Measurements from ENCODE around the gene MB21D2. TPM values are rescaled to one million over a fixed set of nuclear protein-coding genes. Genes with fewer than 3 reads are reported as not detected.

Gene MB21D2
- total RNA-seq, 1 experiment from 2014 or later = 19.7 TPM

GRCh38 chr3:192943393-192943792, 25.7 kb upstream of the MB21D2 start:
- no peak for DNase-seq (ENCODE audit: low spot score)
- Mint-ChIP-seq H3K27me3 (ENCODE audit: low read depth) (no peaks in the 10 kb centered on the region), H3K9me3 (peaks cover 12% of the 10 kb centered on the region), H3K27ac (no peak overlapping the region), H3K36me3 (peaks cover 4% of the 10 kb centered on the region; the same call in 1 of the 2 replicates), H3K4me3 (no peak overlapping the region), H3K4me1 (no peaks in the 10 kb centered on the region)
- TF ChIP-seq FOXJ3 (CRISPR knock-in tag; IDR thresholded peaks at IDR 0.05; ENCODE audit: borderline replicate concordance) (no peak), ATF2 (CRISPR knock-in tag; IDR thresholded peaks at IDR 0.05; ENCODE audit: borderline replicate concordance, low read depth) (no peak), GABPB1 (CRISPR knock-in tag; IDR thresholded peaks at IDR 0.05) (no peak), IRF2 (CRISPR knock-in tag; IDR thresholded peaks at IDR 0.05; ENCODE audit: borderline replicate concordance, low read depth) (no peak), E2F1 (CRISPR knock-in tag; IDR thresholded peaks at IDR 0.05) (no peak), TEAD1 (CRISPR knock-in tag; IDR thresholded peaks at IDR 0.05) (no peak), ZNF263 (CRISPR knock-in tag; IDR thresholded peaks at IDR 0.05; ENCODE audit: low read depth) (no peak), RELA (CRISPR knock-in tag; IDR thresholded peaks at IDR 0.05; ENCODE audit: borderline replicate concordance) (no peak), ELF4 (CRISPR knock-in tag; IDR thresholded peaks at IDR 0.05; ENCODE audit: low read depth) (no peak), ARID4B (CRISPR knock-in tag; IDR thresholded peaks at IDR 0.05; ENCODE audit: borderline replicate concordance) (no peak), HMGA2 (CRISPR knock-in tag; IDR thresholded peaks at IDR 0.05) (no peak), ZNF317 (CRISPR knock-in tag; IDR thresholded peaks at IDR 0.05; ENCODE audit: borderline replicate concordance, low read depth) (no peak), GRHL2 (CRISPR knock-in tag; IDR thresholded peaks at IDR 0.05; ENCODE audit: insufficient replicate concordance, severe bottlenecking) (no peak), ATF1 (CRISPR knock-in tag; IDR thresholded peaks at IDR 0.05) (no peak), JAZF1 (CRISPR knock-in tag; IDR thresholded peaks at IDR 0.05) (no peak), ZNF121 (CRISPR knock-in tag; IDR thresholded peaks at IDR 0.05) (no peak), ZBTB43 (CRISPR knock-in tag; IDR thresholded peaks at IDR 0.05) (no peak), RORB (CRISPR knock-in tag; IDR thresholded peaks at IDR 0.05) (no peak), NR2C2 (CRISPR knock-in tag; IDR thresholded peaks at IDR 0.05) (no peak), MAX (CRISPR knock-in tag; IDR thresholded peaks at IDR 0.05) (no peak)
- no peak for ATAC-seq
- POLR2A ChIA-PET = no interaction called here
- CTCF ChIA-PET = no interaction called here

Data from WTC11 (cell line).